ENCODE measurements around the gene C19orf25.
A peak's percentile ranks its signal among the peaks of the same experiment; 100 is the strongest.
"Not testable (repeated sequence)": the region's sequence is repeated elsewhere in the genome, so short reads cannot be mapped to it uniquely, and the experiment has no call there.

Gene C19orf25

GRCh38 chr19:1512671-1513498, 33.9 kb upstream of the C19orf25 start, which contains the start of gene ADAMTSL5:
Gene ADAMTSL5, minus strand, starts transcription at chr19:1513019. Its CDS starts 2,076 bp downstream, at chr19:1510943.
- DNase-seq (ENCODE audit: low read depth) = peak; percentile 36

- no peak for DNase-seq (ENCODE audit: low read depth)
These were observed 32.6 kb upstream of the C19orf25 start for GRCh38 chr19:1511318-1512317.

GRCh38 chr19:1510807-1511206, 31.8 kb upstream of the C19orf25 start:
- DNase-seq (ENCODE audit: low read depth) = no peak

GRCh38 chr19:1510442-1510806, 31.4 kb upstream of the C19orf25 start:
- no peak for DNase-seq (ENCODE audit: low read depth)

- no peak for DNase-seq (ENCODE audit: low read depth)
These were observed 30.8 kb upstream of the C19orf25 start for GRCh38 chr19:1509602-1510441.

- no peak for DNase-seq (ENCODE audit: low read depth)
These were observed 29.5 kb upstream of the C19orf25 start for GRCh38 chr19:1508507-1508856.

GRCh38 chr19:1507763-1508506, 28.9 kb upstream of the C19orf25 start:
- DNase-seq (ENCODE audit: low read depth) = peak; percentile 95

GRCh38 chr19:1507192-1507660, 28.2 kb upstream of the C19orf25 start:
- no peak for DNase-seq (ENCODE audit: low read depth)

- no peak for DNase-seq (ENCODE audit: low read depth)
These were observed 27.2 kb upstream of the C19orf25 start for GRCh38 chr19:1505991-1506881.

- DNase-seq (ENCODE audit: low read depth) = no peak
These were observed 26.0 kb upstream of the C19orf25 start for GRCh38 chr19:1505012-1505411.

GRCh38 chr19:1503925-1504773, 25.1 kb upstream of the C19orf25 start:
- no peak for DNase-seq (ENCODE audit: low read depth)

GRCh38 chr19:1503089-1503924, 24.3 kb upstream of the C19orf25 start:
- DNase-seq (ENCODE audit: low read depth) = peak; percentile 31

GRCh38 chr19:1502433-1503088, 23.5 kb upstream of the C19orf25 start:
- no peak for DNase-seq (ENCODE audit: low read depth)

- DNase-seq (ENCODE audit: low read depth) = no peak
These were observed 22.2 kb upstream of the C19orf25 start for GRCh38 chr19:1501200-1501595.

- DNase-seq (ENCODE audit: low read depth) = not testable (repeated sequence)
These were observed 20.2 kb upstream of the C19orf25 start for GRCh38 chr19:1499231-1499630.

- DNase-seq (ENCODE audit: low read depth) = no peak
These were observed 18.7 kb upstream of the C19orf25 start for GRCh38 chr19:1497578-1498235.

Measured in iris pigment epithelial cell (primary cell).